C4-2B (cell line): ENCODE results near the gene TM9SF3.

Experiments used
- ZFX ChIP-seq: fragments of 450-650 bp; IDR thresholded peaks from 2 replicates; pipeline ENCODE4 v1.6.1; 2017
- TF ChIP-seq, protein P1 (sequence below): fragments of 450-650 bp; conservative IDR thresholded peaks from 2 replicates; pipeline ENCODE4 v1.5.1; 2017; ENCODE audit warnings: mild to moderate bottlenecking

DNA sequence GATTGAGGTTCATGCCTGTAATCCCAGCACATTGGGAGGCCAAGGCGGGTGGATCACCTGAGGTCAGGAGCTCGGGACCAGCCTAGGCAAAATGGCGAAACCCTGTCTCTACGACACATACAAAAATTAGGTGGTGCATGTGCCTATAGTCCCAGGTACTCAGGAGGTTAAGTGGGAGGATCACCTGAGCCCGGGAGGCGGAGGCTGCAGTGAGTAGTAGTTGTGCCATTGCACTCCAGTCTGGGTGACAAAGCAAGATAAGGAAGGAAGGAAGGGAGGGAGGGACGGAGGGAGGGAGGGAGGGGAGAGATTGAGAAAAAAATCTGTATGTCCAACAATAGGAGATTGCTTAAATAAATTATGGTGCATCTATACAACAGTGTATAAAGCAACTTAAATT lies 86.3 kb downstream of the TM9SF3 start:
- TF ChIP-seq, protein P1, sequence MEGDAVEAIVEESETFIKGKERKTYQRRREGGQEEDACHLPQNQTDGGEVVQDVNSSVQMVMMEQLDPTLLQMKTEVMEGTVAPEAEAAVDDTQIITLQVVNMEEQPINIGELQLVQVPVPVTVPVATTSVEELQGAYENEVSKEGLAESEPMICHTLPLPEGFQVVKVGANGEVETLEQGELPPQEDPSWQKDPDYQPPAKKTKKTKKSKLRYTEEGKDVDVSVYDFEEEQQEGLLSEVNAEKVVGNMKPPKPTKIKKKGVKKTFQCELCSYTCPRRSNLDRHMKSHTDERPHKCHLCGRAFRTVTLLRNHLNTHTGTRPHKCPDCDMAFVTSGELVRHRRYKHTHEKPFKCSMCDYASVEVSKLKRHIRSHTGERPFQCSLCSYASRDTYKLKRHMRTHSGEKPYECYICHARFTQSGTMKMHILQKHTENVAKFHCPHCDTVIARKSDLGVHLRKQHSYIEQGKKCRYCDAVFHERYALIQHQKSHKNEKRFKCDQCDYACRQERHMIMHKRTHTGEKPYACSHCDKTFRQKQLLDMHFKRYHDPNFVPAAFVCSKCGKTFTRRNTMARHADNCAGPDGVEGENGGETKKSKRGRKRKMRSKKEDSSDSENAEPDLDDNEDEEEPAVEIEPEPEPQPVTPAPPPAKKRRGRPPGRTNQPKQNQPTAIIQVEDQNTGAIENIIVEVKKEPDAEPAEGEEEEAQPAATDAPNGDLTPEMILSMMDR: no peak
- no peak for TF ChIP-seq ZFX
